Left renal cortex interstitium (tissue), 4 donors: ENCODE data around the gene FGR. TPM values are rescaled to one million over a fixed set of nuclear protein-coding genes. Genes with fewer than 3 reads are reported as not detected.
"Not testable (repeated sequence)": the region's sequence is repeated elsewhere in the genome, so short reads cannot be mapped to it uniquely, and the experiment has no call there.

ENCODE experiments used
- DNase-seq, 4 donors: peaks; one replicate each; pipeline ENCODE4 v3.0.0-alpha.2; 2013; ENCODE audit warnings: low read depth in 4 of 4, low spot score in 2 of 4, missing footprints in 1 of 4
- polyA plus RNA-seq, 4 donors: library from polyadenylated mRNA; unstranded; fragments of 120-200 nt; gene quantifications; one replicate each; pipeline ENCODE4 v1.2.1, GENCODE V29; 2013; ENCODE audit not compliant: insufficient read length in 4 of 4

Gene FGR
- polyA plus RNA-seq, 4 donors, result 1.4 to 2.3 (median 1.8) TPM

DNA sequence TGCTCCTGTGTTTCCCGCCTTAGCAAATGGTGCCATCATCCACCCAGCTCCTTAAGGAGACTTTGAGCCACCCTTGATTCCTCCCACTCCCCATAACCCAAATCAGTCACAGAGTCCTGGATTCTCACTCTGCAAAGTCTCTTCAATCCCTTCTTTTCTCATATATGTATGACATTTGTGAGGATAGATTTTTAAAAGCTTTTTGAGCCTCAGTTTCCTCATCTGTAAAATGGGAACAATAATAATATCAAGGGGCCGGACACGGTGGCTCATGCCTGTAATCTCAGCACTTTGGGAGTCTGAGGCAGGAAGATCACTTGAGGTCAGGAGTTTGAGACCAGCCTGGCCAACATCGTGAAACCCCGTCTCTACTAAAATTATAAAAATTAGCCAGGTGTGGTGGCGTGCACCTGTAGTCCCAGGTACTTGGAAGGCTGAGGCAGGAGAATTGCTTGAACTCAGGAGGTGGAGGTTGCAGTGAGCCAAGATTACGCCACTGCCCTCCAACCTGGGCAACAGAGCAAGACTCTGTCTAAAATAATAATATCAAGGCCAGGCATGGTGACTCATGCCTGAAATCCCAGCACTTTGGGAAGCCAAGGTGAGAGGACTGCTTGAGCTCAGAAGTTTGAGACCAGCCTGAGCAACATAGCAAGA is 15.1 kb downstream of the FGR start:
- DNase-seq, result not testable (repeated sequence)

DNA sequence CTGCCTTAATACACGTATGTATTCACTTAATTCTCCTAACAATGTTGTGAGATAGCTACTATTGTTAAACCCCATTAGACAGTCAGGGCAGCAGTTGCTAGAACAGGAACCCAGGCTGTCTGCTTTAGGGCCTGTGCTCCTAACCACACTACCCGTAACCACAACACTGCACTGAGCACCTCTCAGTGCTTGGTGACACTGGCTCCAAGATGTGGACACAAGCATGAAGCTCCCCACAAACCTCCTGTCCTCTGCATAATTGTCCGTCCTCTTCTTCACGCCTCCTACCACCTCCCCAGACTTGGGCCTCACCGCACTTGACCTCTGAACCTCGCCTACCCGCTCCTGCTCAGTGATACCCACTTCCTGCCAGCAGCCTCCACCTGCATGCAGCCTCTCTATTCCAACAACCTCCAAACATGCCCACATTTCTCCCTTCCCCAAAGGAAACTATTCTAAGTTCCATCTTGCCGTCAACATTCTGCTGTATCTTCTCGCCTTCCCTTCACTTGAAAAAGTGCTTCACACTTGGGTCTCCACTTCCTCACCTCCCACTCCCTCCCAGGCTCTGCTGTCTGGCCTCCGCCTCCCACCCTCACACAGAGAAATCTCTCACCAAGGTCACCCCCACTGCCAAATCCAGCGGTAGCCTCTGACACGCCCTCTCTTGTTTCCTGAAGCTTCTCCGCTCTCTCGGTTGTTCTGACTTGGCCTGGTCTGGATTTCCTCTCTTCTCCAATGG is 16.5 kb downstream of the FGR start:
- no peak for DNase-seq

DNA sequence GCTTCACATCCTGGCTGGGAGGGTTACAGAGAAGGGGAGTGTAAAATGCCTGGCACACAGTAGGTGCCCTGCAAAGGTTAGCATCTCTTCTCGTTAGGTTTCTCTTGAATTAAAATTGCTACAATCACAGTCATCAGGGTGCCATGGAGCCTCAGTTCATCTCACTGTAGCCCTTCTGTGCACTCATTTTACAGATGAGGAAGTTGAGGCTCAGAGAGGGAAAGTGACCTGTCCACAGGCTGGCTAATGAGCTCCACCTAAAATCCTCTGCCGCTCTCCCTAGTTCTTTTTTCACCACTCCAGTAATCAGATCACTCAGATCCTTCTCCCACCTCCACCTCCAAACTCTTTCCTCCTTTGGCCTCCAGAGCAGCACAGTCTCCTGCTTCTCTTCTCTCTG is 17.6 kb downstream of the FGR start:
- DNase-seq, result no peak

DNA sequence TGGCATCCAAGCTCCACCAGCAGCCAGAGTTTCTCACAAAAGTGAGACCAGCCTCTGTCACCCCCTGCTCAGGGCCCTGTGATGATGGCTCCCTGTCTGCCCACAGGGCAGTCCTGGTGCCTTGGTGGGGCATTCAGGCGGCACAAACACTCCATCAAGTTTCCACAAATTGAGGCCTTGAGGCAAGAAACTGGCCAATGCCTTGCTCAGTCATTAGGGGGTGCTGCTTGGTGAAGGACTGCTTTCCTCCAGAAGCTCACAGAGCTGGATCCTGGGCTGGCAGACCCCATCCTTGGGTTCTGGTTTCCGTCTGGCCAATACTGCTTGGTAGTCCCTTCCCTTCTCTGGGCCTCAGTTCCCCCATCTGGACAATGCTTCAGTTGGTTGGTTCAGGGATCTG is 18.5 kb downstream of the FGR start:
- DNase-seq, result no peak

DNA sequence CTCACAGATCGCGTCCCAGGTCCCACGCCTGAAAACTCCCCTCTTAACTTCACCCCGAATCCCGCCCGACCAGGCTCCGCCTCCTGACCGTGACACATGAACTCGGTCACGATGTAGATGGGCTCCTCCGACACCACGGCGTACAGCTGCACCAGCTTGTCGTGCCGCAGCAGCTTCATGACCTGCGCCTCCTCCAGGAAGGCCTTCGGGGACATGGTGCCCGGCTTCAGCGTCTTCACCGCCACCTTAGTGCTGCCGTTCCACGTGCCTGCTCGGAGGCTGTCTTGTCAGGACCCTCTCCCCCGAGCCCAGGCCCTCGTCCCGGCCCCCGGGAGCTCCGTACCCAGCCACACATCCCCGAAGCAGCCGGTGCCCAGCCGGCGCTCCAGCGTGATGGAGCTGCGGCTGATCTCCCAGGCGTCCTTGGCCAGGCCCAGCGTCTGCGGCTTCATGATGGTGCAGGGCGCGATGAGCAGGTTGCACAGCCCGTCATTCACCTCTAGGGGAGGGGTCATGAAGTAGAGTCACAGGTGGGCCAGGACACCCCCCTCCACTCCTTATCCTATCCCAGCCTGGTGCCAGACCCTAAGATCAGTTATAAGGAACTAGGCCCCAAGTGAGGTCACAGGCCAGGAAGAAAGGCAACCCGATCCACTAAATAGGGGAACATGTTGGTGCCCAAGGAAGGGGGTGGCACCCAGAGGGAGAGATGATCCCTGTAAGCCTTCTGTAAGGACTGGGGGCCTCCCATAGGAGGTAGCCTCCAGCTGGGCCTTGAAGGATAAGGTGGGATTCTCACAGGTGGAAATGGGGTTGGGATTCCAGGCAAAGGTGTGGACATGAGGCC is 19.4 kb downstream of the FGR start:
- DNase-seq, result no peak

DNA sequence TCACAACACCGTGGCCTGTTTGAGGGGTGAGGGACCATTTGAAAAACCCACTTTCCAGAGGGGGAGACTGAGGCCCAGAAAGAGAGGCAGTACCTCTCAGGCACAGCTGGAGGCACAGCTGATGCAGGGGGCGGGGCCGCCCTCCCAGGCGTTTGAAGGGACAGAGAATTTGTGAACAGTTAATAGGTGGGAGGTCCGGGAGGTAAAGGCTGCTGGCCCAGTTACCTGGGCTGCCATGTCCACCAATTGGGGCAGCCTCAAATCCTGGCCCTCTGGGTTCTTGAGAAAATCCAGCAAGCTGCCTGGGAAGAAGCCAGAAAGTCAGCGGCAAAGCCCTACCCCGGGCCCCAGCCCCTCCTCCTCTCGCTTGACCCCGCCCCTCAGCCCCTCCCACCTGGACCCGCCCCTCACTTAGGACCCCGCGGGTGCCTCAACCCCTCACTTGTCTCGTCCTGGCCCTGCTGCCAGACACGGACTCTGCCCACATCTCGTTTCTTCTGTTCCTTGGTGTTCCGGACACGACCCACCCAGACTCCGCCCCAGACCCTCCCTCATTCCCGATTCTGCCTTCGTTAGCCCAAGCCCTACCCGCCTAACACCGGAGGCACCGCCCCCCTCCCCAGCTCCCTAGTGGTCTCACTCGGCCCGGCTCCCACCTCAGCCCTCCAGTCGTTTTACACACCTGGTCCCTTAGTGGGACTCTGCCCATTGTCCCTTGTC is 20.2 kb downstream of the FGR start:
- DNase-seq, result no peak

DNA sequence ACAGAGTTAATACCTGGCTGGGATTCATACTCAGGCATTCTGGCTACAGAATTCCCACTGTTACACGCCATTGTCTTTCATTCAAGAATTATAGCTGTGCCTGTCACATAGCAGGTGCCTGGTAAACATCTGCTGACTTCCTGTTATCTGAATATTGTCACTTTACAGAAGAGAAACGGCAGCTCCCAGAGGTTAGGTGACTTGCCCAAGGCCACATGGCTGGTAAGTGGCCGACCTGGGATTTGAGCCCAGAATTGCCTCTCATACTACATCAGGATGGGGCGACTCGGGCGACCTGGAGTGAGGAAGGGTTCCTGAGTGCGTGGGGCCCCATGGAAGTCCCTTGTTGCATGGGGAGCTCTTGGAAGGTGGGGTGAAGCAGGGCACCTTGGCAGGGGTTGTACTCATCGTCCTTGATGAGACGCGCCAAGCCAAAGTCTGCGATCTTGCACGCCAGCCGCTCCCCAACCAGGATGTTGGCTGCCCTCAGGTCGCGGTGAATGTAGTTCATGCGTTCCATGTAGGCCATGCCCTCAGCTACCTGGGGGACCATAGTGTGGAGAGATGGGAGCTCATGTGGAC is 20.9 kb downstream of the FGR start:
- no peak for DNase-seq

DNA sequence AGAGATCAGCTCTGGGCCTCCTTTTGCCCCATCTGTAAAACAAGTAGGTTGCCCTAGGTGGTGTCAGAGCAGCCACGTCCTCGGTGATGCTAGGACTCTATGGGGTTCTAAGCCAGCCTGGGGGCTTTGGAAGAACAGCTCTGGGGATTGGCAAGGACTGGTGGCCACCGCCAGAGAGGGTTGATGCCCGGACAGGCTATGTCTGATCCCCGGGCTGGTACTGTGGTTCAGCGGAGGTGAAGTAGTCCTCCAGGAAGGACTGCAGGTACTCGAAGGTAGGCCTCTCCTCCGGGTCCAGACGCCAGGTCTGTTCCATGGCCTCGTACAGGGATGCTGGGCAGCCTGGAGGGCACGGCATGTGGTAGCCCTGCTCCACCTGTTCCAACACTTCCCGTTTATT is 22.3 kb downstream of the FGR start:
- DNase-seq, result no peak

DNA sequence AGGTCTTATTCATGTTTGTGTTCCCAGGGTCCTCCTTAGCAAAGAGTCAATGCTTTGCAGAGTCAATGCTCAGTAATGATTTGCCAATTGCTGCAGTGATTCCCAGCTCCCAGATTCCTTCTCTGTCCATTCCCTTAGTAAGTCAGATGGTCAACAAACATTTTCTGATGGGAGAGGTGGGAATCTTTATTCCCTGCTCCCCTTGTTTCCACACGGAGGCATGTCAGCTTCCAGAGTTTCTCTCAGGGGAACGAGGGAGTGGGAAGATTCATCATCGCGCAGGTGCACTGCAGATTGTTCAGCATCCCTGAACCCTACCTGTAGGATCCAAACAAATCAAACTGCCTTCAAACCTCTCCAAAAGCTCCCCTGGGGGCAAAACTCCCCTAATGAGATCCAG is 23.5 kb downstream of the FGR start:
- no peak for DNase-seq

DNA sequence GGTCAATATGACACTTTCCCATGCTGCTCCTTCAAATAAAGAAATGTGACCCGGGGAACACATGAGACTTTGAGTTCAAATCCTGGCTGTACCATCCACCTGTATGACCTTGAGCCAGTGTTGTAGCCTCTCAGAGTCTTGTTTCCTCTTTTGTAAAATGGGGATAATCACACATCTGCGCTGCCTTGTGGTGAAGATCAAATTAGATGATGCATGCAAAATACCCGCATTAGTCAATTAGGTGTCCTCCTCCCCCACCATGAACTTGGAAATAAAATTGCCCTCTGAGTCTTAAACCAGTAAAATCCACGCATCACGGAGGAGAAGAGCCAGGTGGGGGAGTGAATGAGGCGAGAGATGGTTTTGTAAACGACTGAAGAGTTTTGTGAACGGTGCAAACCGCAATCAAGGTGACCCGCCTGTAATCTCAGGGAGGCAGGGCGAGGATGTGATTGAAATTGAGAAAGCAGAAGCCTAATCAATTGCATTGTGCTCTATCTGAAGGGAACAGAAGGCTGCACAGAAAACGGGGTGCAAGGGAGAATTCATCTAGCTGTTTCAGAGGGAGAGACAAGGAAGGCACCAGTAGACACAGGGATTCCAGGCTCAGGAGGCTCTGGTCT is 25.3 kb downstream of the FGR start:
- DNase-seq, result no peak

DNA sequence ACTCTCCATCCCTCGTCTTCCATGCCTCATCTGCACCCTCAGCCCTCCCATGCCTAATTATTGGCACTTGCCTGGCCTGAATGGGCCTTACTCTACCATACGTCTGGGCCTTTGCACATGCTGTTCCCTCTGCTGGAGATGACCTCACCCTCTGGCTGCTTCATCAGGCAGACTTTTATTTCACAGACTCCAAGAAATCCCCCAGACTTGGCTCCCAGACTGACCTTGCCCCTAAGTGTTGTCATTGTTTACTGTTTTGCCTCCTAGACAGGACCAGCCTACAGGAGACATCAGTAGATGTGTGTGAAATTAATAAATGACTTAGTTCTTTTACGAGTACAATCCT is 25.8 kb downstream of the FGR start:
- no peak for DNase-seq

DNA sequence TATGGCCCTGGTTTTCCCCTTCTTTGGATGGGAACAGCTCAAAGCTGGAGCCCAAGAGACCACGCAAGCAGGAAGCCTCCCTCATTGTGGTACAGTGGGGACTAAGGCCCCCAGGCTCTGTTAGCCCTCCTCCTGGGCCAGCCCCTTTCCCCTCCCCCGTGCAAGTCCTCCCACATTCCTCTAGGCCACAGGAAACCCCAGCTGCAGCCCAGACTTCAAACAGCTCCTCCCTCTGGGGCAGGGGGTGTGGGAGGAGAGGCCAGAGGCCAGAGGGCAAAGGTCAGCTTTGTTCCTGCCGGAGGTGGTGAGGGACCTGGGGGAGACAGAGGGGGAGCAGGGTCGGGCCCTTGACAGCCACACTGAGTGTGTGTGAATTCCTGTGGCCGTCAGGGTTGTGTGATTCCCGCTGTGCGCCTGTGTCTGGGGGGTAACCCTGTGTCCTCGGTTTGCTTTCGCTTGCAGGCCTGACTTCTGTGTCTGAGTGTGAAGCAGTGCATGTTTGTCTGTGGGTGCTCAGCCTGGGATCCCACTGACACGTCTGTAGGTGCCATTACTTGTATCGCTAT is 27.7 kb downstream of the FGR start:
- DNase-seq, result no peak

DNA sequence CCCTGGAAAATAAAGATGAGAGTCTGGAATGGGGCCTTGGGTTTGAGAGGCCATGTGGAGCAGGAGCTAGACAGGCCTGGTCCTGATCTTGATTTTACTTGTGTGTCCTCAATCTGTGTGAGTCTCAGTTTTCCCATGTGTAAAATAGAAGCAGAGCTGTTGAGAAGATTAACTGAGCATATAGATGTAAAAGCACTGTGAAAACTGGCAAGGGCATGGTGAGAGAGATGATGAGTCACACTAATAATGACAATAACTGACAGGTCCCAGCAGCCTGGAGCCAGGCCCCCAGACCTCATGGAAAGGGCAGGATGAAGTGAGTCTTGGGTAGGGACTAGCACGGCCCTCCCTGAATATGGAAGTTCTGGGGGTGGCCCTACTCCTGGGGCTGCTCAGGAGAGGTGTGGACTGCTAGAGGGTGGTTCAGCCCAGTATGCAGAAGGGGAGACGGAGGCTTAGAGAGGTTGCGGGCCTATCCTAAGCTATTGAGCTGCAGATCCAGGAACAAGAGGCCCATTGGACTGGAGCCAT is 28.2 kb downstream of the FGR start:
- DNase-seq, result no peak

DNA sequence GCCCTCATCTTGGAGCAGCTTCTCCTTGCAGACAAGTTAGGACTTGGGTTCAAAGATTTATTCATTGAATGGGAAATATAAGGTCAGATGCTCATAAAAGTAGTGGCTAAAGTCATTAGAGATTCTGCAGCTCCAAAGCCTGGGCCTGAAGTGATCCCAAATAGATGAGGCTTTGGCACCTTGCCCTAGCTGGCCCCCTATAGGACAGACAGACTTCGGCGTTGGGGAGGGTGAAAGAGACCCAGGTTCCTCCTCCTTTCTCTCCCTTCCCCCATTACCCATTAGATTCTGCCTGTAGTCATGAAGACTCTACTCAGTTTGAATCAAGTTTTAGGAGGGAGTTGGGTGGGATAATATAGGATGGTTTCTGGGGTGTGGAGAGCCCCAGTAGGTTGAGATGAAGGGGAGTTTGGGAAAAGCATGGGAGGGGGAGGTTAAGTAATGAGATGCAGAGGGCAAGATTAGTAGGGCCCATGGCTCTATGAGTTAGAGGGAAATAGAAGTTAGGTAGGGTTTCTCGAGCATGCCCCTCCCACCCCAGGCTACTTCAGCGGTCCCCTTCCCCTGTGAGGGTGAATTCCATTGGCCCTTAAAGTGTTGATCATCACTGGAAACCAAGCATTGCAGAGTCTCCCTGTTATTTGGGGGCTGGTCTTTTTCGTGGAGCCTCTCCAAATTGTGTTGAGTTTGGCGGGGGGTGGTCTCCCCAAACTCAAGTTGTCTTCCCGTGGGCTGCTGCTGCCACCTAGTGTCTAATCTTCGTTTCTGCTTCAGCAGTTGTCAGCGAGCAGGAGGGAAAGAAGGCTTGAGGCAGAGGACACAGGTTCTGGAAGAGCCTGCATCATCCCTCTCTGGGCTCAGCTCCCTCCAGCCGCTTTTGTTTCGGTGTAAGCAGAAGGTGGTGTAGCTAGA is 28.9 kb downstream of the FGR start:
- no peak for DNase-seq

DNA sequence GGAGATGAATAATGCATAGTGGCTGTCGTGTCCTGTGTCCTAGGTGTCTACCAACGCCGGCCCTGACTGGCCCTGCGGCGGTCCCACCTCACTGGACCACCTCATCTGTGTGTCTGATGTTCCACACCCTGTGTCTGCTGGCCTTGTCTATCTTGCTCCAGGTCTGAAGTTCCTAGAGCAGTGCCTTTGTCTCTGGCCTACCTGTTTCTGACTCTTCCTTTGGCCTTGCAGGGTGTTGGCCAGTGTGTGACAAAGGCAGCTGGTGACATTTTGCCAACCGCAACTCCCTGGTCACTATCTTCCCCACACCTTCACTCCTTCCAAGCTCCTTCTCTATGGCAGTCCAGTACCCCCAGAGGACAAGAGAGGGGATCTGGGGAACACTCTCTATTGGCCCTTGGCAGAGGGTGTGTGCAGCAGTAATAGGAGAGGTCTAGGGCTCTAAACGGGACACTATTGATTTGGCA is 29.7 kb downstream of the FGR start:
- no peak for DNase-seq

DNA sequence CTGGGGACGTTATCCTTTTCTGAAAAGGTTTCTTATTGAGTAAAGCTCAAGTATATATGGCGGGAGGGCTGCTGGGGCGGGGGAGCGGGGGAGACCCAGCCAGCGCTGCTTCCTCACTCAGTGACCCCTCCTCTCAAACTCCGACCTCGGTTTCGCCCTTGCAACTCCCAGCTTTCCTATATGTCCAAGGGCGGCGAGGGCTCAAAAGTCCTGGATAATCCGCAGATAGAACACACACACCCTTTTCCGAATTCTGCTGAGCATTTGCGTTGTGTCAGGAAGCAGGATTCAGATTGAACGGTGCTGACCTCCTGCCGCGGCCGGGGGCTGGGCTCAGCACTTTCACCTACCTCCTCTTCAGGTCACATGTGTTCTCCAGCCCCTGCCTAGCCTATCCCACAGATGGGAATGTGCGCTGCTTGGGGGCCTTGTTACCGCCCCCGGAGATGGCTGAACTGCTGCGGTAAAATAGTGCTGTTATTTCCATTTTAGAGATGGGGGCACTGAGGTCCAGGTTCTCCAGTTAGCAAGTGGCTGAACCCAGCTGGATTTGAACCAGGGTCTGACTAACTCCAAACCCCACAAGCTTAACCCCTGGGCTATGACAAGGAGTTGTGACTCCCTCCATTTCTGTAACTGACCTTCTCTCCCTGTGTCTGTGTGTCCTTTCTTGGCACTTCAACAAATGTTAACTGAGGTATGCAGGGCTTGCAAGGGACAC is 30.2 kb downstream of the FGR start:
- DNase-seq, result no peak

DNA sequence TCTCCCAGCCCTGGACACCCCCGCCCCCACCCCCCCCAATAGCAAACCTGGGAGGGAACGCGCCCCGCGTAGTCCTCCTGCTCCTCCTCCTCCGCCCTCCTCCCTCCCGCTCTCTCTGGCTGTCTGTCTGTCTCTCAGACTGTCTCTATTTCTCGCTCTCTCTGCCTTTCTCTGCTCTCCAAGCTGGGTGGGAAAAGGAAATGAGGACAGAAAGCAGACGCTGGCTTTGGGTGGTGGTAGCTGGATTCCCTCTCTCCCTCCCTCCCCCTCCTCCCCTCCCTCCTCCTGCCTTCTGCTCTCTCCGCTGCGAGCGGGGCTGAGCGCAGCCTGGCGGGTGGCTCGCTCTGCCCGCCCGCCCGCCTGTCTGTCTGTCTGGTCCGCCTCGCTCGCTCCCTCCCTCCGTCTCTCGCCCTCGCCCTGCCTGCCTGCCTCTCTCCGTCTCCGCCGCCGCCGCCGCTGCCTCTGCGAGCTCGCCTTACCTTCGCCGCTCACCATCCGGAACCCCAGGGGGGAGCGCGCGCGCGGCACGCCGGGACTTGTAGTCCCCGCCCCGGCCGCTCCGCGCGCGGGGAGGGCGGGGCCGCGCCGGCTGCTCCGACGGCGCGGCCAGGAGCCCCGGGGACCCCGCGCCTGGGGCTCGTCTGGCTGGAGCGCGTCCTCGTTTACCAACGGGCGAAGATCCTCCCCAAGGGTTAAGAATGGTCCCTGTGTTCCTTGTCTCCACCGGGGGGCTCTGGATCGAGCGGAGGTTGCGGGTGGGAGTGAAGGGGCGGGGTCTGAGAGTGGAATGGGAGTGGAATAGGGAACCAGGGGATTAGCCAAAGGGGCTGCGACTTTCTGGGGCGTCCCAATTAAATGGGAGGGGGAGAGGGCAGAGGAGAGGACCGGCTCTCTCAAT is 31.1 kb downstream of the FGR start, which contains the start of gene AHDC1:
Gene AHDC1, minus strand, starts transcription at position 464 of the 898 bp plus-strand sequence. CDS start 52,029 bp downstream, outside the sequence.
- peak in 2 of 4 donors; percentile 83 to 85 for DNase-seq
